Midbrain (tissue), 1 donor: ENCODE measurements around the gene TP73.

Source experiments
- DNase-seq: peaks from one replicate; lab custom pipeline; 2025; lab: John Stamatoyannopoulos, UW

The TP73 gene

GRCh38 chr1:3673381-3674099 is 21.2 kb downstream of the TP73 start:
- DNase-seq, result no peak

DNA sequence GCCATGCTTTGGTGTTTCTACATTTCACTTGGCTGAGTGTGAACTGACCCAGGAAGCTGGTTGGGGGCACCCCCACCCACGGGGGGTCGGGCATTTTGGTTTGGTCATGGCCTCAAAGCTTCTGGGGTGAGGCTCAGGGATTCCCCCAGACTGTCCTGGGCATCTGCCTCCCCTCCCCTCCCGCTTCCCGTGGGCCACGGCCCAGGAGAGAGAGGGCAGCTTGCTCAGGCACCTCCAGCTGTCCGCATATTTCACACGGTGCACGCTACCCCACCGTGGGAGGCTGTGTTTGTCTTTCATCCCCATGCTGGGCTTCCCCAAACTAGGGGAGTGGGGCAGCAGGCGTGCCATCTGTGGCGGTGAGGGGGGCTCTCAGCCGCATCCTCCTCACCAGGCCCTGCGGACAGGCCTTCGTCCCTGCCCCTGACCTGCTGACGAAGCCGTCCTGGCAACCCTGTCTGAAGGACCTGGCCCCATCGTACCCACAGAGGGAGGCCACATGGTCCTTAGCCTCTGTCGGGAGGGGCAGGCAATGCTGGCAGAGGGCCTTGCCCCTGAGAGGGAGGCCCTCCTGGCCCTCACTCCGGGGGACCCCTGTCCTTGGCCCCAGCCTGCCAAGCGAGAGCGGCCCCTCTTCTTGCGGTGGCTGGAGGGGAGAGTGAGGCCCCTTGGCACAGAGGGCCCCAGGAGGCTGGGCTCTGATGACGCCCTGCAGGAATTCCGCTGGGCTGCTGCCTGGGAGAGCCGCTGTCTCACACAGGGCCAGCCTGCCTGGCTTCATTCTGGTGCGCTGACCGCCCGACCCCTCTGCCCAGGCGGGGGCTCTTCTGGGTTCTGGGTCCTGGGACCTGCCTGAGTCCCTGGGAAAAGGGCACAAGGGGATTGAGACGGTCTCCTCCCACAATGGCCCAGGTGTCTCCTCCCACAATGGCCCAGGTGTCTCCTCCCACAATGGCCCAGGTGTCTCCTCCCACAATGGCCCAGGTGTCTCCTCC is 22.1 kb downstream of the TP73 start:
- DNase-seq, result no peak

- DNase-seq, result no peak
Measured at GRCh38 chr1:3675436-3675835, 23.1 kb downstream of the TP73 start.

DNA sequence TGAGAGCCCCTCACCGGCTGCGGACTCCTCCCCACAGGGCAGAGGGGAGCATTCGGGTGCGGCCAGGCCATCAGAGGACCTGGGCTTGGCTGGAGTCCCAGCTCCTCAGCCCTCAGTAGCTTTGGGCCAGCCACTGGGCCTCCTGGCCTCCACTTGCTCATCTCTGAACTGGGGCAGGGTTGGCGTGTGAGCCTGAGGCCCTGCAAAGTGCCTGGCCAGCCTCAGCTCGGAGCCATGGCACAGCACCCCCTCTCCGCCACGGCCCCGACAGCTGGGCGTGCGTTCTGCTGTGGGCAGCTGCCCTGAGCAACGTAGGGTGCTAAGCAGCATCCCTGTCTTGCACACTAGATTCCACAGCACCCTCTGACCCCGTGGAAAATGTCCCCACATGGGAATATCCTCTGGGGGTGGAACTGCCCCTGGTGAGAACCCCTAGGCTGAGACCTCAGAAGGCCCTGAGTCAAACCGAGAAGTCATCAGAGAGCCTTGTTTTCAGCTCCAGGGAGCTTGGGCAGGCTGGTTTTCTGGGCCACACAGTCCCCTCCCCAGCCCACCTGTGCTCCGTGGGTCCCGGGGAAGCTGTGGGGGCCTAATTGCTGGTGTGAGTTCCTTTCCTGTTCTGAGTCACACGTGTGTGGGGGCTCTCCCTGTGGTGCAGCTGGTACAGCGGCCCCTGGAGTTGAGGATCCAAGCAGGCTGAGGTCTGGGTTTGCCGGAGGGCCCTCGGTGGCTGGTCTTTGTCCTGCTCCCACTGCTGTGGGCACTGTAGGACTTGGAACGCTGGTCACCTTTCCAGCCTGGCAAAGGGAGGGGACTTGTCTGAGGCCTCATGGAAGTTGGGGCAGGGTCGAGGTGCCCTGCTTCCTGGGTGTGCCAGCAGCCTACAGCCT is 24.5 kb downstream of the TP73 start:
- DNase-seq, result no peak

DNA sequence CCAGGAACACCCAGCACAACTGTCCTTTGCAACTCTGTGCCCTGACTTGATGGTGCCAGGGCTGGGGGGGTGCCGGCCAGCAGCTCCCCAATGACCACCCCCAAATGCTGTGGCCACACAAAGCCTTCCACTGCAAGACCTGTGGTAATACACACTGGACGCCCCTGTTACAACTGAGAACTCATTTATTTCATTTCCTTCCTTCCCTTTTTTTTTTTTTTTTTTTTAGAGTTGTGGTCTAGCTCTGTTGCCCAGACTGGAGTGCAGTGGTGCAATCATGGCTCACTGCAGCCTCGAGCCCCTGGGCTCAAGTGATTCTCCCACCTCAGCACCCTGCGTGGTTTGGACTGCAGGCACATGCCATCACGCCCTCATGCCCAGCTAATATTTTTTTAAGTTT is 25.2 kb downstream of the TP73 start:
- DNase-seq, result no peak

- no peak for DNase-seq
Measured at GRCh38 chr1:3678361-3679097, 26.2 kb downstream of the TP73 start.

DNA sequence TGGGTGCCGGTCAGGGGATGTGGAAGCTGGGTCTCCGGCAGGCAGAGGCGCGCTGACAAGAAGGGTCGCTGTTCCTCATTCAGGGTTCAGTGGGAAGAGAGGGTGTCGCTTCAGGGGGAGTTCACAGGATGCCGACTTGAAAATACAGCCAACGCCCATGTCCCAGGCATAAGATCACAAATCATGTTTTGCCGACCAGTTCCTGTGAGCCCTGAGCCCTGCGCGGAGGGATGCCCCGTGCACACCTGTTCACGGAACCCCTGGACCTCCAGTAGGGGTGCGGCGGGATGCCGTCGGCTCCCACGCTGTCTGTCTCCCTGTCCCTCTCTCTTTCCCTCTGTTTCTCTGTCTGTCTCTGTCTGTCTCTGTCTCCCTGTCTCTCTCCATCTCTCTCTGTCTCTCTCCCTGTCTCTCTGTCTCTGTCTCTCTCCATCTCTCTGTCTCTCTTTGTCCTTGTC is 26.8 kb downstream of the TP73 start:
- DNase-seq, result no peak

GRCh38 chr1:3679799-3680453 is 27.6 kb downstream of the TP73 start:
- no peak for DNase-seq

- no peak for DNase-seq
Measured at GRCh38 chr1:3680488-3681230, 28.3 kb downstream of the TP73 start.

DNA sequence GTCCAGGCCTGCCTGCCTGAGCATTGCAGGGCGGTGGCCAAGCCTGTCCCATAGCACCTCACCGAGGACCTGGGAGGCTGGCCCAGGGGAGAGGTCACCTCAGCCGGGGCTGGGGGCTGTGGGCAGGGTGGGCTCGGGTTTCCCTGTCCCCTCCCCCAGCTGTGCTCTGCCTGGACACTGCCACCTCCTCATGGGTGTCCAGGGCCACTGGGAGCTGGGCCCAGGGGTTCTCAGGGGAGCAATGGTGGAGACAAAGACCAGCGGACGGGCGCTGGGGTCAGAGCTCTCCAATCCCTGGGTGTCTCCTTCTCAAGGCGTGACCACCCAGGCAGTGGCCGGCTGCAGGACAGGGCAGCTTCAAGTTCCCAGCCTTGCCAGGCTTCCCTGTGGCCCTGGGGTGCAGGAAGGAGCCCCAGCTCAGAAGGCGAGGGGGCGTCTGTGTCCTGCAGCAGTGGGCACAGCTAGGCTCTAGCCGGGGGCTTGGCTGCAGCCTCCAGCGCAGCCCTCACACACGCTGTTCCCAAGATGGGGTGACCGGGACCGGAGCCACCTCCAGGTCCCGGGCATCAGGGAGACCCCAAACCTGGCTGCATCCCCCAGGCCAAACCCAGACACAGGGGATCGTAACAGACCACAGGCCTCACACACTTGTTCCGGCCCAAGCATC is 29.0 kb downstream of the TP73 start:
- DNase-seq, result no peak

- DNase-seq, result no peak
Measured at GRCh38 chr1:3681898-3682806, 29.8 kb downstream of the TP73 start.

DNA sequence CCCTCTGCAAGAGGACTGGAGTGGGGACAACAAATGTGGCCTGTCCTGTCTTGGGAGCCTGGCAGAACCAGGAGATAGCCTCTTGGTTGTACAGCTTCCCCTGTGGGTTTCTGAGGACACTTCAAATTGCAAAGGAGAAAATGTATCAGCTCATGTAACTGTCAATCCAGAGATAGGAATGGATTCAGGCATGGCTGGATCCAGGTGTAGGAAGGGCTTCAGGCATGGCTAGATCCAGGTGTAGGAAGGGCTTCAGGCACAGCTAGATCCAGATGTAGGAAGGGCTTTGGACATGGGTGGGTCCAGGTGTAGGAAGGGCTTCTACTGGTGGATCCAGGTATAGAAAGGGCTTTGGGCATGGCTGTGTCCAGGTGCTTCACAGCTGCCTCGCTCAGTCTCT is 30.9 kb downstream of the TP73 start:
- DNase-seq, result no peak

- DNase-seq, result no peak
Measured at GRCh38 chr1:3683992-3684391, 31.7 kb downstream of the TP73 start.

GRCh38 chr1:3685222-3685621 is 32.9 kb downstream of the TP73 start:
- no peak for DNase-seq

DNA sequence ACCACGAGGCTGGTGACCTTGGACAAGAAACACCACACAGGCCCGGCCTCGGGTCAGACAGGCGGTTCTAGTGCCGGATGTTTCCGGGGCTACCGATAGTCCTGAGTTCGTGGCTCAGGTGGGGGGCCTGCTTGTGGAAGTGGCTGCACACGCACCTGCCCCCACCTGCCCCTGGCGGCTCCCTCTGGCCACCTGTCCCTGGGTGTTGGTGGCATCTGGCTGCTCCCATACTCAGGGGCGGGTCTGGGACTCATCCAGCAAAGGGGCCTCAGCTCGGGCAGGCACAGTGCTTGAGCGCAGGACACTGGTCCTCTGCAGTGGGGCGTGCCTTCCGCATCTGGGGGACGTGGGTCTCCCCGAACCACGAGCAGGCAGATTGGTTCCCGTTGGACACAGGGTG is 33.6 kb downstream of the TP73 start:
- no peak for DNase-seq

DNA sequence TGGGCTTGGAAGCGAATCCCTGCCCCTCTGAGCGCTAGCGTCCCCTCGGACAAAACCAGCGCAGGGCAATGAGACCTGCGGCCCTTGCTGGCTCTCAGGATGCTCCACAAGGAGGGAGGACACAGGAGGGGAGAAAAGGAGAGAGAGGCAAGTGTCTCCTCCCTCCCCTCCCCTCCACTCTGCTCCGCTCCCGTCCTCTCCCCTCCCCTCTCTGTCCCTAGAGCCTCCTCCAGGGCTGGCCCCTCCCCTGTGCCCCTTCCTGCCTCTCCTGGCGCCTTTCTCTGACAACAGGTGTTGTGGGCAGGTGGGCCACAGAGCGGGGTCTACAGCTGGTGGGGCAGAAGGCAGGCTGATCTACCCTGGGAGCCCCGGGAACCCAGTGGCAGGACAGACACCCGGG is 35.2 kb downstream of the TP73 start:
- no peak for DNase-seq

DNA sequence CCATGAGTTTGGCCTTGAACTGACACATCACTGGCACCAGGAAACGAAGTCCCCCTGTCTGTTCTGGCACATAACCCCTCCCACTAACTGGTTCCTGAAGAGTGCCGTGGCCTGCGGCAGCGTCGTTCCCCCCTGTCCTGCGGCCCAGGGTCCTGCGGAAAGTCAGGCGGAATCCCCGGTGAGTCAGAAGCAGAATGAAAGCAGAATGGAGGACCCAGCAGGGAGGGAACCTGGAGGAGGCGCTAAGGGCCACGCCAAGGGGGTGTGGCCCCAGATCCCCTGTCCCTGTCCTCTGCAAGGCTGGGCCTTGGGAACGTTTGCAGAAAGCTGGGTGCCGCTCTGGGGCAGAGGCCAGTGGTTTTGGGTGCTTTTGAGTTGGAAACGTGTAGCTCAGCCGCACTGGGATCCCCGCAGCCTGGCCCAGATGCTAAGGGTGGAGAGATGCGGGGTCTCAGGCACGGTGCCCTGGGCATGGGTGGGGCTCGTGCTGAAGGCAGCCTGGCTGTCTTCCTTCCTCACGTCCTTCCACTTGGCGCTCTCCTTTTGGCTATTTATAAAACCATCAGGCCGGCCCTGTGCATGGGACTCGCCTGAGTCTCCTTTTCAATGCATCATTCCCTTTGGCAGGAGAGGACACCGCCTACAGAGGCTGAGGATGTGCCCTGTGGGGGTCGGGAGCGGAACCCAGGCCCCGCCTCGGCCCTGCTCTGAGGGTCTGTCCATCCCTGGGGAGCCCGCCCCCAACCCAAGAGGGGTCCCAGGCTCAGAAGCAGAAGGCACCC is 36.2 kb downstream of the TP73 start:
- no peak for DNase-seq
